Left renal pelvis (tissue), 4 donors: ENCODE data around the gene CFAP300. TPM values are rescaled to one million over a fixed set of nuclear protein-coding genes. Genes with fewer than 3 reads are reported as not detected.

ENCODE experiments used
- DNase-seq, 4 donors: peaks; one replicate each; pipeline ENCODE4 v3.0.0-alpha.2; 2013; ENCODE audit warnings: low read depth in 4 of 4, low spot score in 3 of 4
- polyA plus RNA-seq, 4 donors: library from polyadenylated mRNA; unstranded; fragments of 120-200 nt; gene quantifications; one replicate each; pipeline ENCODE4 v1.2.1, GENCODE V29; 2013; ENCODE audit not compliant: insufficient read length in 4 of 4

Gene CFAP300
- 1 to 10 TPM; 3.9 to 7.5 (median 5.4) TPM for polyA plus RNA-seq

GRCh38 chr11:102047305-102047924 is at the start of gene CFAP300:
Gene CFAP300, plus strand, starts transcription at chr11:102047437. Its CDS starts 34 bp downstream, at chr11:102047471.
- DNase-seq, result peak; percentile 40 to 57 (median 52)

GRCh38 chr11:102001657-102002338 is 45.4 kb upstream of the CFAP300 start:
- DNase-seq, result no peak

- DNase-seq, result no peak
These were observed 43.0 kb upstream of the CFAP300 start for GRCh38 chr11:102004220-102004619.

- DNase-seq, result no peak
These were observed 41.9 kb upstream of the CFAP300 start for GRCh38 chr11:102005306-102005705.

- DNase-seq, result no peak
These were observed 40.2 kb upstream of the CFAP300 start for GRCh38 chr11:102006835-102007566.

- DNase-seq, result peak in 3 of 4 donors; percentile 22 to 40 (median 35)
These were observed 39.4 kb upstream of the CFAP300 start for GRCh38 chr11:102007567-102008437.

GRCh38 chr11:102010776-102011494 is 36.3 kb upstream of the CFAP300 start:
- peak in 1 of 4 donors; percentile 1 for DNase-seq

- DNase-seq, result no peak
These were observed 34.3 kb upstream of the CFAP300 start for GRCh38 chr11:102012946-102013345.

- DNase-seq, result no peak
These were observed 32.5 kb upstream of the CFAP300 start for GRCh38 chr11:102014756-102015155.

GRCh38 chr11:102017026-102017425 is 30.2 kb upstream of the CFAP300 start:
- DNase-seq, result no peak

- DNase-seq, result no peak
These were observed 21.0 kb upstream of the CFAP300 start for GRCh38 chr11:102026217-102026616.

GRCh38 chr11:102026959-102027358 is 20.3 kb upstream of the CFAP300 start:
- DNase-seq, result no peak

- no peak for DNase-seq
These were observed 10.5 kb upstream of the CFAP300 start for GRCh38 chr11:102036757-102037156.

GRCh38 chr11:102046841-102047240 is 396 bp upstream of the CFAP300 start:
- peak in 1 of 4 donors; percentile 2 for DNase-seq

GRCh38 chr11:102050927-102051575 is 3.8 kb downstream of the CFAP300 start:
- DNase-seq, result no peak

GRCh38 chr11:102061276-102061675 is 14.0 kb downstream of the CFAP300 start:
- no peak for DNase-seq

GRCh38 chr11:102062106-102062505 is 14.9 kb downstream of the CFAP300 start:
- DNase-seq, result no peak

GRCh38 chr11:102064316-102064715 is 17.1 kb downstream of the CFAP300 start:
- no peak for DNase-seq

- DNase-seq, result no peak
These were observed 23.5 kb downstream of the CFAP300 start for GRCh38 chr11:102070766-102071165.
